Mammary epithelial cell (primary cell): ENCODE results near the gene IAH1.

ENCODE experiments used
- EZH2 ChIP-seq: IDR thresholded peaks from 2 replicates; pipeline ENCODE4 v1.6.1; 2012; ENCODE audit warnings: low read length, inconsistent platforms, borderline replicate concordance
- TF ChIP-seq, protein P1 (sequence below), 2 donors: IDR thresholded peaks in 1 of 2; conservative IDR thresholded peaks in 1 of 2; 2 replicates each; pipeline ENCODE4 v1.5.1; 2011 to 2012; ENCODE audit warnings: inconsistent platforms in 2 of 2, low read length in 2 of 2, mild to moderate bottlenecking in 2 of 2, control low read depth in 1 of 2, low read depth in 1 of 2; ENCODE audit not compliant: insufficient read depth in 1 of 2; ENCODE audit errors: extremely low read depth in 1 of 2

DNA sequence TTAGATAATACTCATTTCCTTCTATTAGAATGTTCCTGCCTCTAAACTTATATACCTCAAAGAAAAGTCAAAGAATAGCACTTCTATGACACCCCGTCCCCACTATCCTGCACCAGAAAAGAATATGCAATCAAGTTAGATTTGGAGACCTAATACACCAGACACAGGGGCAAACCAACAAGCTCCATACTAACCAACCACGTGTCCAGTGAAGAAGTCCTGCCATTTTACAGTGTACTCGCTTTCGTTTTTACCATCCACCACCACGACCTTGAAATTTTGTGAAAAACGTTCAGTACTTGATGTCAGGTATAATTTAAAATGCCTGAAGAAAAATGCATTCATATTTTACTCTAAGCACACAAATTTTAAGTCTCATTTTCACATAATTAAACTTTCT is 62.2 kb downstream of the IAH1 start:
- TF ChIP-seq, protein P1, sequence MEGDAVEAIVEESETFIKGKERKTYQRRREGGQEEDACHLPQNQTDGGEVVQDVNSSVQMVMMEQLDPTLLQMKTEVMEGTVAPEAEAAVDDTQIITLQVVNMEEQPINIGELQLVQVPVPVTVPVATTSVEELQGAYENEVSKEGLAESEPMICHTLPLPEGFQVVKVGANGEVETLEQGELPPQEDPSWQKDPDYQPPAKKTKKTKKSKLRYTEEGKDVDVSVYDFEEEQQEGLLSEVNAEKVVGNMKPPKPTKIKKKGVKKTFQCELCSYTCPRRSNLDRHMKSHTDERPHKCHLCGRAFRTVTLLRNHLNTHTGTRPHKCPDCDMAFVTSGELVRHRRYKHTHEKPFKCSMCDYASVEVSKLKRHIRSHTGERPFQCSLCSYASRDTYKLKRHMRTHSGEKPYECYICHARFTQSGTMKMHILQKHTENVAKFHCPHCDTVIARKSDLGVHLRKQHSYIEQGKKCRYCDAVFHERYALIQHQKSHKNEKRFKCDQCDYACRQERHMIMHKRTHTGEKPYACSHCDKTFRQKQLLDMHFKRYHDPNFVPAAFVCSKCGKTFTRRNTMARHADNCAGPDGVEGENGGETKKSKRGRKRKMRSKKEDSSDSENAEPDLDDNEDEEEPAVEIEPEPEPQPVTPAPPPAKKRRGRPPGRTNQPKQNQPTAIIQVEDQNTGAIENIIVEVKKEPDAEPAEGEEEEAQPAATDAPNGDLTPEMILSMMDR (conservative IDR thresholded peaks at IDR 0.05 in 1 of 2, IDR thresholded peaks at IDR 0.05 in 1 of 2; ENCODE audit: extremely low read depth in 1 of 2, insufficient read depth in 1 of 2, low read depth in 1 of 2, low read length in 2 of 2), result no peak
- no peak for TF ChIP-seq EZH2
